Measurements from ENCODE around the gene SRPK3.

Gene SRPK3

GRCh38 chrX:153781428-153782047, 697 bp downstream of the SRPK3 start:
- no peak overlapping the region for H3K4me3 ChIP-seq (ENCODE audit: low read depth, low read length, poor library complexity, severe bottlenecking)
- H3K4me2 ChIP-seq (ENCODE audit: low read length), result no peak overlapping the region
- H3K9me2 ChIP-seq (ENCODE audit: low read depth, low read length), result no peaks in the 10 kb centered on the region
- no peaks in the 10 kb centered on the region for H4K20me1 ChIP-seq (ENCODE audit: insufficient read depth, low read length)
- no peaks in the 10 kb centered on the region for H3K27me3 ChIP-seq (ENCODE audit: insufficient read depth, low read length)
- peaks cover 11% of the 10 kb centered on the region for H3K36me3 ChIP-seq (ENCODE audit: insufficient read depth, low read length)
- no peaks in the 10 kb centered on the region for H3F3A ChIP-seq (ENCODE audit: insufficient read depth, low read length)
- no peak overlapping the region for H2AFZ ChIP-seq (ENCODE audit: low read length)
- H3K4me1 ChIP-seq (ENCODE audit: insufficient read depth, low read length, severe bottlenecking), result peaks cover 3% of the 10 kb centered on the region
- H3K79me2 ChIP-seq (ENCODE audit: insufficient read depth, low read length), result no peaks in the 10 kb centered on the region
- no peak overlapping the region for H3K27ac ChIP-seq (ENCODE audit: low read depth, low read length, poor library complexity, severe bottlenecking)
- no peak for TF ChIP-seq EZH2 (IDR thresholded peaks at IDR 0.05; ENCODE audit: borderline replicate concordance, low read length)
- no peak for TF ChIP-seq CTCF (IDR thresholded peaks at IDR 0.05; ENCODE audit: low read length)
- H3K9ac ChIP-seq (ENCODE audit: low read length), result no peak overlapping the region
- no peaks in the 10 kb centered on the region for H3K9me3 ChIP-seq (ENCODE audit: low read length)

- H3K4me2 ChIP-seq (ENCODE audit: low read length), result no peak overlapping the region
- no peaks in the 10 kb centered on the region for H3K79me2 ChIP-seq (ENCODE audit: insufficient read depth, low read length)
- H3K9me2 ChIP-seq (ENCODE audit: low read depth, low read length), result no peaks in the 10 kb centered on the region
- TF ChIP-seq CTCF (IDR thresholded peaks at IDR 0.05; ENCODE audit: low read length), result peak; percentile 13; the same call in 1 of the 2 replicates
- no peak for TF ChIP-seq EZH2 (IDR thresholded peaks at IDR 0.05; ENCODE audit: borderline replicate concordance, low read length)
- no peak overlapping the region for H3K9ac ChIP-seq (ENCODE audit: low read length)
- no peaks in the 10 kb centered on the region for H3K27me3 ChIP-seq (ENCODE audit: insufficient read depth, low read length)
- no peaks in the 10 kb centered on the region for H3F3A ChIP-seq (ENCODE audit: insufficient read depth, low read length)
- peaks cover 3% of the 10 kb centered on the region for H3K4me1 ChIP-seq (ENCODE audit: insufficient read depth, low read length, severe bottlenecking)
- no peak overlapping the region for H3K4me3 ChIP-seq (ENCODE audit: low read depth, low read length, poor library complexity, severe bottlenecking)
- H3K9me3 ChIP-seq (ENCODE audit: low read length), result no peaks in the 10 kb centered on the region
- H3K36me3 ChIP-seq (ENCODE audit: insufficient read depth, low read length), result peaks cover 16% of the 10 kb centered on the region
- H4K20me1 ChIP-seq (ENCODE audit: insufficient read depth, low read length), result no peaks in the 10 kb centered on the region
- H2AFZ ChIP-seq (ENCODE audit: low read length), result no peak overlapping the region
- no peak overlapping the region for H3K27ac ChIP-seq (ENCODE audit: low read depth, low read length, poor library complexity, severe bottlenecking)
These were observed 1.5 kb downstream of the SRPK3 start for GRCh38 chrX:153782313-153782712.

- Histone ChIP-seq H2AFZ (ENCODE audit: low read length) (no peak overlapping the region), H3K4me1 (ENCODE audit: insufficient read depth, low read length, severe bottlenecking) (peaks cover 3% of the 10 kb centered on the region), H3K27ac (ENCODE audit: low read depth, low read length, poor library complexity, severe bottlenecking) (no peak overlapping the region), H3F3A (ENCODE audit: insufficient read depth, low read length) (no peaks in the 10 kb centered on the region), H3K9me2 (ENCODE audit: low read depth, low read length) (no peaks in the 10 kb centered on the region), H3K9ac (ENCODE audit: low read length) (no peak overlapping the region), H3K4me3 (ENCODE audit: low read depth, low read length, poor library complexity, severe bottlenecking) (no peak overlapping the region), H3K27me3 (ENCODE audit: insufficient read depth, low read length) (no peaks in the 10 kb centered on the region), H3K36me3 (ENCODE audit: insufficient read depth, low read length) (peaks cover 16% of the 10 kb centered on the region), H4K20me1 (ENCODE audit: insufficient read depth, low read length) (no peaks in the 10 kb centered on the region), H3K9me3 (ENCODE audit: low read length) (no peaks in the 10 kb centered on the region), H3K4me2 (ENCODE audit: low read length) (no peak overlapping the region), H3K79me2 (ENCODE audit: insufficient read depth, low read length) (no peaks in the 10 kb centered on the region)
- TF ChIP-seq EZH2 (IDR thresholded peaks at IDR 0.05; ENCODE audit: borderline replicate concordance, low read length) (no peak), CTCF (IDR thresholded peaks at IDR 0.05; ENCODE audit: low read length) (no peak)
These were observed 2.0 kb downstream of the SRPK3 start for GRCh38 chrX:153782871-153783270.
